Lung microvascular endothelial cell (primary cell): ENCODE measurements around the gene EIF3L. TPM values are rescaled to one million over a fixed set of nuclear protein-coding genes. Genes with fewer than 3 reads are reported as not detected.

Experiments
- DNase-seq, 2 donors: peaks; one replicate each; pipeline versions ENCODE4 v3.0.0 to v3.0.0-alpha.2; 2010; ENCODE audit warnings: low read depth in 2 of 2
- total RNA-seq: library from RNA; depleted of rRNA; stranded (reverse); fragments of >200 nt; gene quantifications from 2 replicates; pipeline ENCODE4 v1.2.1, GENCODE V29; 2014

Gene EIF3L
- total RNA-seq, 1 donor from 2014 or later, result 344 TPM

GRCh38 chr22:37816543-37817180 lies 32.6 kb upstream of the EIF3L start:
- no peak for DNase-seq

GRCh38 chr22:37817705-37818408 lies 31.4 kb upstream of the EIF3L start:
- DNase-seq, result peak; percentile 81 to 83

- DNase-seq, result peak; percentile 67 to 70
Observed at GRCh38 chr22:37818409-37819104, 30.7 kb upstream of the EIF3L start.

- DNase-seq, result no peak
Observed at GRCh38 chr22:37819105-37819433, 30.1 kb upstream of the EIF3L start.

- no peak for DNase-seq
Observed at GRCh38 chr22:37820350-37820749, 28.9 kb upstream of the EIF3L start.

GRCh38 chr22:37822079-37822833 lies 27.0 kb upstream of the EIF3L start:
- no peak for DNase-seq

GRCh38 chr22:37823134-37823985 lies 25.9 kb upstream of the EIF3L start, which contains the start of gene GALR3:
TSS of gene GALR3 (plus strand) at chr22:37823382. CDS start at chr22:37823407, 25 bp downstream.
- no peak for DNase-seq

GRCh38 chr22:37824674-37825641 lies 24.3 kb upstream of the EIF3L start:
- peak; percentile 62 to 79 for DNase-seq

GRCh38 chr22:37827056-37827455 lies 22.2 kb upstream of the EIF3L start:
- no peak for DNase-seq

GRCh38 chr22:37830093-37830842 lies 19.0 kb upstream of the EIF3L start:
- DNase-seq, result no peak

- DNase-seq, result no peak
Observed at GRCh38 chr22:37831472-37831871, 17.7 kb upstream of the EIF3L start.

GRCh38 chr22:37832022-37832857 lies 17.0 kb upstream of the EIF3L start:
- DNase-seq, result no peak

- no peak for DNase-seq
Observed at GRCh38 chr22:37842015-37842793, 7.0 kb upstream of the EIF3L start.

GRCh38 chr22:37843741-37844089 lies 5.5 kb upstream of the EIF3L start:
- peak in 1 of 2 donors; percentile 50 for DNase-seq

- no peak for DNase-seq
Observed at GRCh38 chr22:37844904-37845329, 4.3 kb upstream of the EIF3L start.

- DNase-seq, result no peak
Observed at GRCh38 chr22:37846433-37846832, 2.8 kb upstream of the EIF3L start.

- peak; percentile 32 to 51 for DNase-seq
Observed at GRCh38 chr22:37848587-37849088, 581 bp upstream of the EIF3L start.
